Glomerular endothelial cell (primary cell): ENCODE results near the gene BRF1. TPM values are rescaled to one million over a fixed set of nuclear protein-coding genes. Genes with fewer than 3 reads are reported as not detected.

Source experiments
- DNase-seq: peaks from one replicate; pipeline ENCODE4 v3.0.0-alpha.2; 2011; ENCODE audit warnings: low read depth, low spot score; ENCODE audit errors: extremely low read depth
- total RNA-seq: library from RNA; depleted of rRNA; stranded (reverse); fragments of >200 nt; gene quantifications from 2 replicates; pipeline ENCODE4 v1.2.3, GENCODE V29; 2015

The BRF1 gene
- total RNA-seq, 1 donor from 2014 or later = 63.4 TPM

GRCh38 chr14:105179191-105179590, 121.6 kb downstream of the BRF1 start:
- no peak for DNase-seq

GRCh38 chr14:105178868-105179140, 122.0 kb downstream of the BRF1 start:
- no peak for DNase-seq

- no peak for DNase-seq
Measured at GRCh38 chr14:105178069-105178867, 122.5 kb downstream of the BRF1 start.

GRCh38 chr14:105177082-105177481, 123.7 kb downstream of the BRF1 start:
- no peak for DNase-seq

- DNase-seq = no peak
Measured at GRCh38 chr14:105176513-105176912, 124.3 kb downstream of the BRF1 start.

- no peak for DNase-seq
Measured at GRCh38 chr14:105173901-105174894, 126.6 kb downstream of the BRF1 start.

GRCh38 chr14:105173145-105173544, 127.7 kb downstream of the BRF1 start:
- DNase-seq = no peak

- no peak for DNase-seq
Measured at GRCh38 chr14:105172476-105172875, 128.3 kb downstream of the BRF1 start.

GRCh38 chr14:105171004-105171673, 129.7 kb downstream of the BRF1 start:
- no peak for DNase-seq

GRCh38 chr14:105169776-105170655, 130.8 kb downstream of the BRF1 start:
- DNase-seq = no peak

GRCh38 chr14:105168979-105169507, 131.8 kb downstream of the BRF1 start:
- DNase-seq = no peak

GRCh38 chr14:105168496-105168978, 132.3 kb downstream of the BRF1 start, which contains the start of gene JAG2:
JAG2 (minus strand) TSS chr14:105168776; CDS start chr14:105168420, 356 bp downstream.
- no peak for DNase-seq

GRCh38 chr14:105168093-105168420, 132.7 kb downstream of the BRF1 start:
- no peak for DNase-seq

GRCh38 chr14:105167303-105168092, 133.3 kb downstream of the BRF1 start:
- no peak for DNase-seq

GRCh38 chr14:105166571-105167302, 134.1 kb downstream of the BRF1 start:
- no peak for DNase-seq

GRCh38 chr14:105165761-105166485, 134.9 kb downstream of the BRF1 start:
- no peak for DNase-seq

- DNase-seq = no peak
Measured at GRCh38 chr14:105165134-105165704, 135.6 kb downstream of the BRF1 start.
